Measurements from ENCODE around the gene MCCC1.
"Not testable (repeated sequence)": the region's sequence is repeated elsewhere in the genome, so short reads cannot be mapped to it uniquely, and the experiment has no call there.

GRCh38 chr3:183109847-183110246, 10.6 kb upstream of the MCCC1 start:
- TF ChIP-seq CTCF, POLR2A (IDR thresholded peaks at IDR 0.05): not testable (repeated sequence)
